OCI-LY3 (cell line): Measurements from ENCODE around the gene UBA1.

Experiments used
- H2AFZ ChIP-seq: fragments of 200-600, 300-600 bp; shearing (Covaris generic); 2 replicates; pipeline ENCODE4 v1.6.0; 2014; ENCODE audit warnings: antibody characterized with exemption, low read depth, low read length
- H3K27ac ChIP-seq: fragments of 200-600, 300-600 bp; sonication (generic); 2 replicates; pipeline ENCODE4 v1.5.1; 2014; ENCODE audit warnings: mild to moderate bottlenecking, low read length, moderate library complexity, mixed read lengths
- H3K27me3 ChIP-seq: fragments of 200-600, 300-600 bp; sonication (generic); 2 replicates; pipeline ENCODE4 v1.6.1; 2014; ENCODE audit warnings: low read depth, low read length, mixed read lengths
- H3K36me3 ChIP-seq: fragments of 200-600, 300-600 bp; sonication (generic); replicated peaks from 2 replicates; pipeline ENCODE3; 2014; ENCODE audit warnings: low read depth, low read length, mixed read lengths
- H3K4me1 ChIP-seq: fragments of 300-600, 200-600 bp; sonication (generic); 2 replicates; pipeline ENCODE4 v1.6.1; 2014; ENCODE audit warnings: low read length, mixed read lengths
- H3K4me2 ChIP-seq: fragments of 200-600, 300-600 bp; sonication (generic); 2 replicates; pipeline ENCODE4 v1.6.1; 2014; ENCODE audit warnings: low read length, mixed read lengths
- H3K4me3 ChIP-seq: fragments of 300-600, 200-600 bp; sonication (generic); 2 replicates; pipeline ENCODE4 v1.5.1; 2014; ENCODE audit warnings: antibody characterized with exemption, mild to moderate bottlenecking, low read length, moderate library complexity
- H3K79me2 ChIP-seq: fragments of 300-600, 200-600 bp; shearing (Covaris generic); 2 replicates; pipeline ENCODE4 v1.6.1; 2014; ENCODE audit warnings: mild to moderate bottlenecking, low read length, mixed read lengths
- H3K9ac ChIP-seq: fragments of 300-600, 200-600 bp; shearing (Covaris generic); 2 replicates; pipeline ENCODE4 v1.6.0; 2014; ENCODE audit warnings: mild to moderate bottlenecking, low read length, moderate library complexity
- H3K9me3 ChIP-seq: fragments of 200-600, 300-600 bp; shearing (Covaris generic); 2 replicates; pipeline ENCODE4 v1.6.1; 2014; ENCODE audit warnings: low read length, mixed read lengths; ENCODE audit not compliant: insufficient read depth
- H4K20me1 ChIP-seq: fragments of 200-600, 300-600 bp; sonication (generic); 2 replicates; pipeline ENCODE4 v1.6.1; 2016; ENCODE audit warnings: low read length, mixed read lengths; ENCODE audit not compliant: insufficient read depth
- CTCF ChIP-seq: fragments of 200-600, 300-600 bp; sonication (generic); IDR thresholded peaks from 2 replicates; pipeline ENCODE4 v1.5.1; 2014; ENCODE audit warnings: antibody characterized with exemption, low read length, low read depth
- EZH2phosphoT487 ChIP-seq: fragments of 200-600 bp; shearing (Covaris generic); IDR thresholded peaks from 2 replicates; pipeline ENCODE4 v1.6.1; 2018; ENCODE audit warnings: antibody characterized with exemption, mixed run types, low read depth

The UBA1 gene

GRCh38 chrX:47229427-47229826, 35.8 kb downstream of the UBA1 start:
- TF ChIP-seq CTCF (no peak), EZH2phosphoT487 (no peak)
- Histone ChIP-seq H3K4me1 (peaks cover 7% of the 10 kb centered on the region), H3K9ac (no peak overlapping the region), H4K20me1 (no peaks in the 10 kb centered on the region), H3K27me3 (no peaks in the 10 kb centered on the region), H3K4me3 (no peak overlapping the region), H3K4me2 (no peak overlapping the region), H3K27ac (no peak overlapping the region), H3K9me3 (no peaks in the 10 kb centered on the region), H3K79me2 (peaks cover 7% of the 10 kb centered on the region), H3K36me3 (peaks cover 18% of the 10 kb centered on the region), H2AFZ (no peak overlapping the region)

DNA sequence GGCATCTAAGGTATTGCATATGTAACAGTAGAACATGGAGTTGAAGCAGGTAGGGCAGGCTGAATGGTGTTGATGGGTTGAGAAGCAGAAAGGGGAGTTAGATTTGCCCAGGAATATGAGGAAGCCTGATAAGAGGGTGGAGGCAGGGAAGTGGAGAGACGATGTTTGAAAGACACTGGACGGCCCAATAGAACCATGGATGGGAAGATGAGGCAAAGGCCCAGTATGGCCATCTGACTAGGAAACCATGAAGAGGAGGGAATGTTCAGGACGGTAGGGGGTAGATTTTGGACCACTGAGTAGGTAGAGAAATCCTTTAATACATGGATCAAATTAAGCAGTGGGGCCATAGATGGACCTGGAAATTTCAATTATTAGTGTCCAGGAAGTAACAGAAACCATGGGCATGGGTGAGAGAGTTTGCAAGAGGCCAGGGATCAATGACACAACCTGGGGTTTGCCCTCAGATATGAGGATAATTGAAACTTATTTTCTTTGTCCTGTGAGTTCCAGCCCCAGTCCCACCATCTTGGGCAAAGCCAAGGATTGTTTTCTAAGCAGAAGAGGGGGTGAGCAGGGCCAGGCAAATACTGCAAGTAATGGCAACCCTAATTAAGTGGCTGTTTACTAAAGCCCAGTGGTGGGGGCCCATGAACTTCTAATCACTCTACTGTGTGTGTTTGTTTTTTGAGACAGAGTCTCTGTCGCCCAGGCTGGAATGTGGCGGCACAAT, 36.7 kb downstream of the UBA1 start:
- Histone ChIP-seq H3K4me1 (peaks cover 10% of the 10 kb centered on the region), H3K27ac (no peak overlapping the region), H3K9me3 (no peaks in the 10 kb centered on the region), H3K36me3 (peaks cover 12% of the 10 kb centered on the region), H2AFZ (no peak overlapping the region), H3K4me3 (no peak overlapping the region), H3K4me2 (no peak overlapping the region), H3K79me2 (peaks cover 16% of the 10 kb centered on the region), H3K9ac (no peak overlapping the region), H3K27me3 (no peaks in the 10 kb centered on the region), H4K20me1 (no peaks in the 10 kb centered on the region)
- TF ChIP-seq CTCF (no peak), EZH2phosphoT487 (no peak)

DNA sequence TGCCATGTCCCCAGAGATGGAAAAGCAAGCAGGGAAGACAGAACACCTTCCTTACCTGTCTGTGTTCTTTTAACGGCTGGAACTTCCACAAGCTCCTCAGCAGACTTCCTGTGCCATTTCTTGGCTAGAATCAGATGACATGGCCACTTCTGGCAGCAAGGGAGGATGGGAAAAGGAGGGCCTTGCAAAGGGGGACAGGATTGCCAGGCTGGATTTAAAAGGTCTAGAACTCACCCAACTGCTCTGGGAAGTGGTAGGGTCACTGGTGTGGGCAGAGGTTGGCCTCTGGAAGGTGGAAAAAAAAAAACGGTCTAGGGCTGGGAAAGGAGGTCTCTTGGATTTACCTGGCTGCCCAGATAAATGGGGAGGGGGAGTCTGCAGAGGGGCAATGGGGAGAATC, 37.5 kb downstream of the UBA1 start:
- no peaks in the 10 kb centered on the region for H3K27me3 ChIP-seq
- peaks cover 11% of the 10 kb centered on the region for H3K36me3 ChIP-seq
- H3K9ac ChIP-seq = no peak overlapping the region
- H3K27ac ChIP-seq = no peak overlapping the region
- no peak overlapping the region for H3K4me2 ChIP-seq
- H3K9me3 ChIP-seq = no peaks in the 10 kb centered on the region
- H4K20me1 ChIP-seq = no peaks in the 10 kb centered on the region
- peaks cover 10% of the 10 kb centered on the region for H3K4me1 ChIP-seq
- no peak overlapping the region for H3K4me3 ChIP-seq
- H2AFZ ChIP-seq = no peak overlapping the region
- peaks cover 25% of the 10 kb centered on the region for H3K79me2 ChIP-seq
- no peak for TF ChIP-seq EZH2phosphoT487
- no peak for TF ChIP-seq CTCF

DNA sequence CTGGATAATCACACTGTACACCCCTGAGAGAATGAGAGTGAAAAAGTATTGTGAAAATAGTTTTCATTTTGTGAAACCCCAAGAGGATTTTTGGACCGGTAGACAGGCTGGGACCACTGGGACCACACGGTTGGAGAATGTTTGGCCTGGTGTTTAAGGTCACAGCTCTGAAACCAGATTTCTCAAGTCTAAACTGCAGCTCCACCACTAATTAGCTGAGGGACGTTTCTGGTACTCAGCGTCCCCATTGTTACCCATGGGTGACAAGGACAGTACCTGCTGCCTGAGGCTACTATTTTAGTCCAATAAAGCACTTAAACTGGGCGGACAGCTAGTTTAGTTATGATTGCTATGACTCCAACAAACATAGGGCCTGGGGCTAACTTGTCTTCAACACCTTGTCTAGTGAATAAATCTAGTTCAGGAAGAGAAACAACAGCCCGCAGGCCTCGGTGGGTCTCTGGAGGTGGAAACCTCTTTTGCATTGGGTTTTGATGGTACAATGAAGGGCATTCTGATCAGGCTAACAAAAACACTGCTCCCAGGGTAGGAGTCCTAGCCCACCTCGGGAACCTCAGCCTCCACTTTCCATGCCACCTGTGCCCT, 38.7 kb downstream of the UBA1 start:
- Histone ChIP-seq H3K79me2 (peaks cover 36% of the 10 kb centered on the region), H3K4me3 (peak overlapping the region; percentile 90), H3K9me3 (no peaks in the 10 kb centered on the region), H3K27ac (peak overlapping the region; percentile 87), H4K20me1 (no peaks in the 10 kb centered on the region), H2AFZ (peak overlapping the region; percentile 17; the same call in 1 of the 2 replicates), H3K4me1 (peaks cover 10% of the 10 kb centered on the region), H3K4me2 (peak overlapping the region; percentile 97), H3K9ac (peak overlapping the region; percentile 91), H3K27me3 (no peaks in the 10 kb centered on the region), H3K36me3 (peaks cover under 1% of the 10 kb centered on the region)
- TF ChIP-seq CTCF (no peak), EZH2phosphoT487 (no peak)
